TTC549 (cell line): Measurements from ENCODE around the gene PRDM7.
"Not testable (repeated sequence)": the region's sequence is repeated elsewhere in the genome, so short reads cannot be mapped to it uniquely, and the experiment has no call there.

Source experiments
- FAIRE-seq: peaks from 2 replicates; lab custom pipeline; 2012; peaks lifted over from hg19 to GRCh38; lab: Jason Lieb, UNC

The PRDM7 gene

GRCh38 chr16:90077240-90077756, at the start of gene PRDM7:
TSS of gene PRDM7 (minus strand) at chr16:90077331. CDS start at chr16:90075910, 1,421 bp downstream.
- peak; percentile 68 for FAIRE-seq

DNA sequence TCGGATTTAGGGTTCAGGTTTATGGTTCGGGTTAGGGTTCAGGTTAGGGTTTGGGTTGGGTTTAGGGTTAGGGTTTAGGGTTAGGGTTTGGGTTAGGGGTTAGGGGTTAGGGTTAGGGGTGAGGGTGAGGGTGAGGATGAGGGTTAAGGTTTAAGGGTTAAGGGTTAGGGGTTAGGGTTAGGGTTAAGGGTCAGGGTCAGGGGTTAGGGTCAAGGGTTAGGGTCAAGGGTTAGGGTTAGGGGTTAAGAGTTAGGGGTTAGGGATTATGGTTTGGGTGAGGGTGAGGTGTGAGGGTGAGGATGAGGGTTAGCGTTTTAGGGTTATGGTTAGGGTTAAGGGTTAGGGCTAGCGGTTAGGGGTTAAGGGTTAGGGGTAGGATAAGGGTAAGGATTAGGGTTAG, 44.7 kb upstream of the PRDM7 start:
- not testable (repeated sequence) for FAIRE-seq

GRCh38 chr16:90107617-90108016, 30.5 kb upstream of the PRDM7 start:
- FAIRE-seq, result not testable (repeated sequence)

DNA sequence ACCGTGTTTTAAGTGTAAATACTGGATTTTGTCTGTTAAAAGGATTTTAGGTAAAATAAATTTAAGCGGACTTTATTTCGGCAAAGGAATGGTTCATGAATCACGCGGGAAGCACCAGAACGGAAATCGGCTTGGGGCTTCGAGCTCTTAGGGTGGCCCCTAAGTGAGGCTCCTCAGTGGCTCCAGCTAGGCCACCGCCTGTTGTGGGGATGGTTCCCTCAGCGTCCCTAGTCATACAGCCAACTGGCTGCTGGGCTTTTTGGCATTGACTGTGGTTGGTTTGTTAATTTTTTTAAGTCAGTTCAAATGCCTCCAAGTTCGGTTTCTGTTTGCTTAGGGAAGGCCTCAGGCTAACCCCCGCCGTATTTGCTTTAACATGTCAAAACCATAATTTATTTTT, 29.9 kb upstream of the PRDM7 start:
- FAIRE-seq, result not testable (repeated sequence)

DNA sequence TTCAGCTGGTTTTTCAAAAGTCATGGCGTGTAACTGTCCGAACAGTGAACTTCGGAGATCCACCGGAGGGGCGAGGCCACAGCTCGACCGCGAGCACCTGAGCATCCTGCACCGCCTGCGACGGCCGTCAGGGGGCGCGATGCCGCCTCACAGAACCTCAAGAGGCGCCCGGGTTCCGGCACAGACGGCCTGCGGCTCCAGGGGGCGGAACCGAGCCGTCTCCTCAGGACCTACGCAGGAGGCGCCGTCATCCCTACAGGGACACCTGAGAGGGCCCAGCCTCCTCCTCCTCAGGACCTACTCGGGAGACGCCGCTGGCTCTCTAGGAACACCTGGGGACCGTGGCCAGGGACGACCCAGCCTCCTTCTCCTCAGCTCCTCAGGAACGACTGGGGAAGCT, 29.1 kb upstream of the PRDM7 start:
- not testable (repeated sequence) for FAIRE-seq

DNA sequence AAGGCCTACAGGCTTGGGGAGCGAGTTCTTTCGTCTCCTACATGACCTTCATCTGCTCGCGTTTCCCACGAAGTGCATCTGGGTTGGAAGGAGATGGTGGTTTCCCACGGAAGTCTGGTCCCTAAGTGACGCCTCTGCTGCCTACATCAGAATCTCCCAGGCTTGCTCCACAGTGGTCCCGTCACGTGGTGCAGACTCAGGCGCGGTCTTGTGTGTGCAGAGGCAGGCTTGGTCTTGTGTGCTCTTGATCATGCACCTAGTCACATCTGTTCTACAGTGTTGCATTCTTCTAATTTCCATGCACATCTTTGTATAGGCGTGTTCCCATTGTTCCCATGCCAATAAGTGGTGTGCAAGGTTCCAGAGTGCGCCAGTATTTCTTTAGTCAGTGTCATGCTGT, 27.6 kb upstream of the PRDM7 start:
- not testable (repeated sequence) for FAIRE-seq

- FAIRE-seq, result not testable (repeated sequence)
Observed at GRCh38 chr16:90102086-90102884, 25.2 kb upstream of the PRDM7 start.

GRCh38 chr16:90101332-90101731, 24.2 kb upstream of the PRDM7 start:
- FAIRE-seq, result not testable (repeated sequence)

DNA sequence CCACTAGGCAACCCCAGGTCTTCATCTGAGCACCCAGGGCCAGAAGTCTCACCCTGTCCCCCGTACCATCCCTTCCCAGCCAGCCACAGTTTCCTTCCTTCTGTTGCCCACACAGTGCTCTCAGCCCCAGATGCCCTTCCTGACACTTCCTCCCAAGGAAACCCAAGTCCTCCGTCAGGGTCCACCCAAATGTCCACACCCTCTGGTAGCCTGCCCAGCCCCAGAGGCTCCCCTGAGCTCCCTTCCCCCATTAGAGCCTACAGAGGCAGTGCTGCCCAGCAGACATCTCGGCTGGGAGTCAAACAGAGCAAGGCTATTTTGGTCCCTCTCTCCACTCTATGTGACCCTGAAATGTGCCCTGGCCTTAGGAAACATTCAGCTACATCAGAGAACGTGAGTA, 23.7 kb upstream of the PRDM7 start:
- FAIRE-seq, result not testable (repeated sequence)

GRCh38 chr16:90100229-90100628, 23.1 kb upstream of the PRDM7 start:
- FAIRE-seq, result not testable (repeated sequence)

DNA sequence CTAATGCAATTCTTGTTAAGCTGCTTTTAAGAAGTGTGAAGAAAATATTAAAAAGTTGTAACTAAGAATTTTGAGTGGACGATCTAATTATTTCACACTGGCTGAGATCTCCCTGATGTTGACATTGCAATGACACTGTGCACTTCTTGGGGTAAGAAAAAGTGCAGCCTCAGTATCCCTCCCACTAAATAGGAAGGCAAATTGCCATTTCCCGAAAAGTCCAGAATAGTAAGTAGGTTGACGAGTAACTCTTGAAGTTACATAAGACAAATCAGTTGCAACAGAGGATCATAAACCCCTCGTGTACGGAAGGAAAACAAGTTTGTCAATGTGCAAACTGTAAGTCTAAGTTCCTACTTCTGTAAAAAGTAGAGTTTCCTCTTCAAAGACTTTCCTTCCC, 21.8 kb upstream of the PRDM7 start:
- FAIRE-seq, result not testable (repeated sequence)

DNA sequence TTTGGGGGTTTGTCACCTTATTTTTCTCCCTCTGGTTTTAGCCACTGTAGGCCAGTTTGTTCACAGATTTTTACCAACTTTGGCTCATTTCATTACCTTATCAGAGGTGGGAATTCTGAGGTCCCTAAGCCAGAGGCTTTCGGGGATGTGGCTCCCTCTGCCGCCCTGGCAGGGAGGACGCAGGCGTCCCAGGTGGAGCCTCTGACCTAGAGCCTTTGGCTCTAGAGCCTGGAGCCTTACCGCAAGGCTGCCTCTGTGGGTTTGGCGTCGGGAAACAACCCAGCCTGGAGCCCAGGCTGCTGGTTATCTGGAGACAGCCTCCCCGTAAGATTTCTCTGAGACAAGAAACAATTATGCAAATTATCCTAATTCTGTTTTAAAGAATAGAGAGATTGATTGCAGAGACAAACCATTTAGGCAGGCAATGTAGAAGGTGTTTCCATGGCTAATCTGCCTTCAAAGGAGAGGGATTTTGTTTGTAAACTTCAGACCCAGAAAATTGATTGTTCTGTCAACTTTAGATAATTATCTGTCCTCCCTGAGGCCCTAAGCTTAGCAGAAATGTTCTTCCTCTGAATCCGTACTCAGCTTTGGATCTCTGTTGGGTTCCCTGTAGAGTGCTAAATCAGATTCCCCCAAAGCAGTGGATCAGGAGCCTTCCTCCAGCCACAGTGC, 20.0 kb upstream of the PRDM7 start:
- not testable (repeated sequence) for FAIRE-seq

DNA sequence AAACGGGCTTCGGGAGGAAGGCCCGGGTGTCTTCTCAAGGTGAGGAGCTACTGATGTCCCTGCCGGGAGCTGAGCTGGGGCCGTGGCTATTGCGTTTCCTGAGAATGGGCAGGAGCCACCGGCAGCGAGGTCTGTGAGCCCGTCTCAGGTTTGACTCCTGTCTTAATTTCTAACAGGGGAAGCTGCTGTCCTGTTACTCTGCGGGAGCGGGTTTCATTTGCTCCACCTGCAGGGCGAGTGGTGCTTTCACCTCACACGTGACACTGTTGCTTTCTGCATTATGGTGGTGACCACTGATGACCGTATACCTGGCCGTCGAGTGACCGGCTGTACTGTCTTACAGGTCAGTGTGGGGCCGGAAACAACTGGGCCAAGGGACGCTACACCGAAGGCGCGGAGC, 17.7 kb upstream of the PRDM7 start:
- FAIRE-seq, result not testable (repeated sequence)

GRCh38 chr16:90094296-90094695, 17.2 kb upstream of the PRDM7 start:
- FAIRE-seq, result not testable (repeated sequence)

DNA sequence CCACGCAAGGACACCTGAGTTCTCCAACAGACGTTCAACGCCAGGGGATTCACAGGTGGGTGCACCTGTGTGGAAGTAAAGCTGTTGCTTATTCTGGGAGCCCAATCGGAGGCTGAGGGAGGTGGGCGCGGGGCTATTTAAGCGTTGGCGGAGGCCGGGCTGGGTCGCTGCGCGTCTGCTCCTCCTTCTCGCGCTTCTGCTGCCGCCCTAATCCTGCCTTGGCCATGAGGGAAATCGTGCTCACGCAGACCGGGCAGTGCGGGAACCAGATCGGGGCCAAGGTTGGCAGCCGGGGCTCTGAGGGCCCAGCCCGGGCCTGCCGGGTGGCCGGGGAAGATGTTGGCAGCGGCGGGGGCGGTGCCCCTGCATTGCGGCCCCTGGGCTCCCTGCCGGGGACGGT, 16.7 kb upstream of the PRDM7 start:
- FAIRE-seq, result not testable (repeated sequence)

- FAIRE-seq, result not testable (repeated sequence)
Observed at GRCh38 chr16:90092781-90093180, 15.7 kb upstream of the PRDM7 start.

GRCh38 chr16:90084215-90084950, 7.3 kb upstream of the PRDM7 start:
- no peak for FAIRE-seq

DNA sequence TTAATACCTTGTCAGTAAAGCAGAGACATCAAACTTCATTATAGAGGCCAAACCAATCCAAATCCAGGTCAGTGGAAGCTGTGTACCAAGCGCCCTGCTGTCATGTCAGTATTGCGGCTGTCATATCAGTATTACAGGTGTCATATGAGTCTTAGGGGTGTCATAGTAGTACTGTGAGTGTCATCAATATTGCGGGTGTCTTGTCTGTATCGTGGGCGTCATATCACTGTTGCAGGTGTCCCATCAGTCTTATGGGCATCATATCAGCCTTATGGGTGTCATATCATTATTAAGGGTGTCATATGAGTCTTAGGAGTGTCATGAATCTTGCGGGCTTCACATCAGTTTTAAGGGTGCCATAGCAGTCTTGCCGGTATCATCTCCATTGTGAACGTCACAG, 6.0 kb upstream of the PRDM7 start:
- FAIRE-seq, result no peak

DNA sequence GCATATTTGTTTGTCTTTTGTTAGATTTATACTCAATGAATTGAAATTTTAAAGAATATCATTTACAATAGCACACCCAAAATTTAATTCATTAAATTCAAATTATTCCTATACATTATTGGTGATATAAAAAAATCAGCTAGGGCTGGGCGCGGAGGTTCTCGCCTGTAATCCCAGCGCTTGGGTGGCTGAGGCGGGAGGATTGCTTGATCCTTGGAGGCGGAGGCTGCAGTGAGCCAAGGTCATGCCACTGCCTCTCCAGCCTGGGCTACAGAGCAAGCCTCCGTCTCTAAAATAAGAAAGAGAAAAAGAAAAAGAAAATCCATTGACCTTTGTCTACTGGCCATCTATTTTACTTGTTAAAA, 4.5 kb upstream of the PRDM7 start:
- no peak for FAIRE-seq

GRCh38 chr16:90078579-90078895, 1.4 kb upstream of the PRDM7 start:
- FAIRE-seq, result no peak

- no peak for FAIRE-seq
Observed at GRCh38 chr16:90077757-90078578, 837 bp upstream of the PRDM7 start.
